ENCODE data around the gene PTPRN.
A peak's percentile ranks its signal among the peaks of the same experiment; 100 is the strongest.

The PTPRN gene

DNA sequence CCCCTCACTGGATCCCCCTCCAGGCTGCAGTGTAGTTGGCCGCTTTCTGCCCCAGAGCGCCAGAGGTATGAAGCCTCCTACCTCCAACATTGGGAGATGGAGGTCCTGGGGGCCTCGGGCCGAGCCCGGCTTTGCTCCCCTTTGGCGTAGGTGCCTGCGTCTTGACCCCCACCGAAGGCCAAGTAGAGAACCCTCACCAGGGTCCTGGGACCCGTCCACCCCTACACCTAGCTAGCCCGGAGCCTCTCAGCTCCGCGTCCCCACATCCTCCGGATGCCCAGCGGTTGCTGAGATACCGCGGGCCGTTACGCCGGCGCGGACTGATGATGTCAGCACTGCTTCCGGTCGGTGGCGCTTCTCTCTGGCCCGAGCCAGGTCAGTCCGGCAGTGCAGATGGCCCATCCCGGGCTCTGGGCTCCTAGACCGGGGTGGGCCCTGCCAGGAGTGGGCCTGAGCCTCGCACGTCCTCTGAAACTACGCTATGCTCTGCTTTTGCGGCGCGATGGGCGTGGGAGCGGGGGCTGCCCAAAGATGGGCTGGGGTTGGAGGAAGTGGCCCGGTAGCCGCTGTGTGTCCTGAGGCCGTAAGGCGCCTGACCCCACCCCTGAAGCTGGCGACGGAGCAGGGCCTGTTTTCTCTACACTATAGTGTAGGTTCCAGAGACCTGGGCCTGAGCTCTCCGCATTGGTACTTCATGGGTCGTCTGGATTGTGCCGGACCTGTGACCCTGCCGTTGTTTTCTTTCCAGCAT is 63.9 kb downstream of the PTPRN start, which contains the start of the genes GLB1L and STK16:
Gene GLB1L (minus strand): TSS at position 297 of the 751 bp plus-strand sequence. CDS start 1,871 bp downstream, outside the sequence.
Gene STK16 (plus strand): TSS at position 332 of the 751 bp plus-strand sequence. CDS start 521 bp downstream, outside the sequence.
- DNase-seq (ENCODE audit: low spot score): peak; percentile 96

DNA sequence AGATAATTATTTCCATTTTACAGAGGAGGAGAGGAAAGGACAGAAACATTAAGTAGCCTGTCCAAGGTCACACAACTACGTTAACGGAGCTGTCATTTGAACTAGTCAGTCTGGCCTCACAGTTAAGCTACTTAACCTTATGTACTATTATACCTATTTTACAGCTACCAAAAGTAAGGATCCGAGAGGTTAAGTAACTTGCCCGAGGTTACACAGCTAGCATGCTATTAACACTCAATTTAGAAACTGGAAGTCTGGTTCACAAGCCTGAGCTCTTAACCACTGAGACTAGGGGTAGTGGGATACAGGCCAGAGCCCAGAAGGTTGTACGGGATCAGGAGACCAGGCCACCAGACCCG is 64.4 kb downstream of the PTPRN start:
- DNase-seq (ENCODE audit: low spot score): no peak

DNA sequence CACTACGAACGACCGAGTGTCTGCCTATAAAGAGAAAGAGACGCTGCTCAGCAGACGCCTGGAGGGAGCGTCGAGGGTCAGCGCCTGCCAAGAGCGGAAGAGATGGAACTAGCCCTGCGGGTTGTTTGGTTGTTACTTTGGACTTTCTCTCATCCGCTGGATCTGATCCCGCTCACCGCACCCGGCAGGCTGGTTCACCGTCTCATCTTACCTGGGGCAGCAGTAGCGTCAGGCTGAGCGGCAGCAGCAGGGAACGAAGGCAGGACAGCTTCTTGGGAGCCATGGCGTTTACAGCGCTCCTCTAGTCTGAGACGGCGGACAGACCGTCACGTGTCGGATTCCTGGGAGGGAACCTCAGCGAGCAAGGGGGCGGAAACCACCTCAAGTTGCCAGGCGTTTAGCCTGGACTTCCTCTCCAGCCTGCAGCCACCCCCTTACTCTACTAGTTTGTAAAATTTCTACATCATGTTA is 65.9 kb downstream of the PTPRN start:
- DNase-seq (ENCODE audit: low spot score): no peak
